Measurements from ENCODE around the gene HSPG2. TPM values are rescaled to one million over a fixed set of nuclear protein-coding genes. Genes with fewer than 3 reads are reported as not detected.
A peak's percentile ranks its signal among the peaks of the same experiment; 100 is the strongest.

The HSPG2 gene
- total and polyA plus RNA-seq, 2 of the 13 experiments (the other 11 are each of a cell fraction or from before 2014, with no cell fraction given), result 9.1 to 13.1 TPM

- no peak for TF ChIP-seq FOXP4 (CRISPR knock-in tag; IDR thresholded peaks at IDR 0.05)
- TF ChIP-seq ZNF567 (CRISPR knock-in tag; IDR thresholded peaks at IDR 0.05; ENCODE audit: borderline replicate concordance), result no peak
- no peak for TF ChIP-seq ELF4 (CRISPR knock-in tag; IDR thresholded peaks at IDR 0.05; ENCODE audit: borderline replicate concordance)
- no peak for TF ChIP-seq GATAD2A (CRISPR knock-in tag; IDR thresholded peaks at IDR 0.05)
- peak; percentile 42; the same call in 1 of the 2 replicates for TF ChIP-seq HIC2 (CRISPR knock-in tag; IDR thresholded peaks at IDR 0.05; ENCODE audit: low read depth)
- TF ChIP-seq TEAD3 (CRISPR knock-in tag; optimal IDR thresholded peaks at IDR 0.05; ENCODE audit: borderline replicate concordance), result peak; percentile 18
- TF ChIP-seq, protein P1, sequence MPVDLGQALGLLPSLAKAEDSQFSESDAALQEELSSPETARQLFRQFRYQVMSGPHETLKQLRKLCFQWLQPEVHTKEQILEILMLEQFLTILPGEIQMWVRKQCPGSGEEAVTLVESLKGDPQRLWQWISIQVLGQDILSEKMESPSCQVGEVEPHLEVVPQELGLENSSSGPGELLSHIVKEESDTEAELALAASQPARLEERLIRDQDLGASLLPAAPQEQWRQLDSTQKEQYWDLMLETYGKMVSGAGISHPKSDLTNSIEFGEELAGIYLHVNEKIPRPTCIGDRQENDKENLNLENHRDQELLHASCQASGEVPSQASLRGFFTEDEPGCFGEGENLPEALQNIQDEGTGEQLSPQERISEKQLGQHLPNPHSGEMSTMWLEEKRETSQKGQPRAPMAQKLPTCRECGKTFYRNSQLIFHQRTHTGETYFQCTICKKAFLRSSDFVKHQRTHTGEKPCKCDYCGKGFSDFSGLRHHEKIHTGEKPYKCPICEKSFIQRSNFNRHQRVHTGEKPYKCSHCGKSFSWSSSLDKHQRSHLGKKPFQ (CRISPR knock-in tag; IDR thresholded peaks at IDR 0.05; ENCODE audit: insufficient replicate concordance), result no peak
- no peak for TF ChIP-seq LCORL (IDR thresholded peaks at IDR 0.05)
- TF ChIP-seq LCORL (CRISPR knock-in tag; IDR thresholded peaks at IDR 0.05), result no peak
- no peak for TF ChIP-seq ZNF496 (CRISPR knock-in tag; IDR thresholded peaks at IDR 0.05; ENCODE audit: insufficient replicate concordance)
- no peak for TF ChIP-seq ZNF263 (CRISPR knock-in tag; IDR thresholded peaks at IDR 0.05)
- no peak for TF ChIP-seq ZNF282 (IDR thresholded peaks at IDR 0.05; ENCODE audit: partially characterized antibody)
- TF ChIP-seq, protein P2, sequence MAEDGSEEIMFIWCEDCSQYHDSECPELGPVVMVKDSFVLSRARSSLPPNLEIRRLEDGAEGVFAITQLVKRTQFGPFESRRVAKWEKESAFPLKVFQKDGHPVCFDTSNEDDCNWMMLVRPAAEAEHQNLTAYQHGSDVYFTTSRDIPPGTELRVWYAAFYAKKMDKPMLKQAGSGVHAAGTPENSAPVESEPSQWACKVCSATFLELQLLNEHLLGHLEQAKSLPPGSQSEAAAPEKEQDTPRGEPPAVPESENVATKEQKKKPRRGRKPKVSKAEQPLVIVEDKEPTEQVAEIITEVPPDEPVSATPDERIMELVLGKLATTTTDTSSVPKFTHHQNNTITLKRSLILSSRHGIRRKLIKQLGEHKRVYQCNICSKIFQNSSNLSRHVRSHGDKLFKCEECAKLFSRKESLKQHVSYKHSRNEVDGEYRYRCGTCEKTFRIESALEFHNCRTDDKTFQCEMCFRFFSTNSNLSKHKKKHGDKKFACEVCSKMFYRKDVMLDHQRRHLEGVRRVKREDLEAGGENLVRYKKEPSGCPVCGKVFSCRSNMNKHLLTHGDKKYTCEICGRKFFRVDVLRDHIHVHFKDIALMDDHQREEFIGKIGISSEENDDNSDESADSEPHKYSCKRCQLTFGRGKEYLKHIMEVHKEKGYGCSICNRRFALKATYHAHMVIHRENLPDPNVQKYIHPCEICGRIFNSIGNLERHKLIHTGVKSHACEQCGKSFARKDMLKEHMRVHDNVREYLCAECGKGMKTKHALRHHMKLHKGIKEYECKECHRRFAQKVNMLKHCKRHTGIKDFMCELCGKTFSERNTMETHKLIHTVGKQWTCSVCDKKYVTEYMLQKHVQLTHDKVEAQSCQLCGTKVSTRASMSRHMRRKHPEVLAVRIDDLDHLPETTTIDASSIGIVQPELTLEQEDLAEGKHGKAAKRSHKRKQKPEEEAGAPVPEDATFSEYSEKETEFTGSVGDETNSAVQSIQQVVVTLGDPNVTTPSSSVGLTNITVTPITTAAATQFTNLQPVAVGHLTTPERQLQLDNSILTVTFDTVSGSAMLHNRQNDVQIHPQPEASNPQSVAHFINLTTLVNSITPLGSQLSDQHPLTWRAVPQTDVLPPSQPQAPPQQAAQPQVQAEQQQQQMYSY (CRISPR knock-in tag; IDR thresholded peaks at IDR 0.05), result no peak
- TF ChIP-seq TCF7 (IDR thresholded peaks at IDR 0.05; ENCODE audit: low read depth), result no peak
- TF ChIP-seq ZBTB4 (CRISPR knock-in tag; IDR thresholded peaks at IDR 0.05; ENCODE audit: borderline replicate concordance), result no peak
These were observed 34.8 kb downstream of the HSPG2 start (continued) for GRCh38 chr1:21902026-21903012.
